Raji (cell line): Measurements from ENCODE around the gene CELA2B.

Experiments used
- POLR2A ChIP-seq: IDR thresholded peaks from 2 replicates; pipeline ENCODE4 v1.6.1; 2011; ENCODE audit warnings: low read depth, low read length, control low read depth; ENCODE audit not compliant: insufficient read depth

The CELA2B gene

DNA sequence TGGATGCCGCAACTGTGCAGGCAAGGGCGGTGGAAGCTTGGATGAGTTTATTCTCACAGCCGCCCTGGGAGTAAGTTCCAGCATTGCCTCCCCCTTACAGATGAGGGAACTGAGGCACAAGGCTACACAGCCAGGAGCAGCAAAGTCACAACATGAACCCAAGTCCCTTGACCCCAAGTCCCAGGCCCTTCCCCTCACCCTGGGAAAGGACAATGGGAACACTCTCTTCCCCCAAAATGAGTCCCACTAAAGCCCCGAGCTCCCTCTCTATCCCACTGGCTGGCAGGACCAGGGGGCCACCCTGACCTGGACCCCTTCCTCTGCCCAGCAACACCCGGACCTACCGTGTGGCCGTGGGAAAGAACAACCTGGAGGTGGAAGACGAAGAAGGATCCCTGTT, 33.8 kb upstream of the CELA2B start:
- TF ChIP-seq POLR2A = no peak

GRCh38 chr1:15442759-15443158, 33.1 kb upstream of the CELA2B start:
- no peak for TF ChIP-seq POLR2A

GRCh38 chr1:15443281-15443680, 32.6 kb upstream of the CELA2B start:
- no peak for TF ChIP-seq POLR2A

- no peak for TF ChIP-seq POLR2A
Measured at GRCh38 chr1:15444468-15445389, 31.2 kb upstream of the CELA2B start.

GRCh38 chr1:15445390-15446122, 30.3 kb upstream of the CELA2B start:
- TF ChIP-seq POLR2A = no peak

DNA sequence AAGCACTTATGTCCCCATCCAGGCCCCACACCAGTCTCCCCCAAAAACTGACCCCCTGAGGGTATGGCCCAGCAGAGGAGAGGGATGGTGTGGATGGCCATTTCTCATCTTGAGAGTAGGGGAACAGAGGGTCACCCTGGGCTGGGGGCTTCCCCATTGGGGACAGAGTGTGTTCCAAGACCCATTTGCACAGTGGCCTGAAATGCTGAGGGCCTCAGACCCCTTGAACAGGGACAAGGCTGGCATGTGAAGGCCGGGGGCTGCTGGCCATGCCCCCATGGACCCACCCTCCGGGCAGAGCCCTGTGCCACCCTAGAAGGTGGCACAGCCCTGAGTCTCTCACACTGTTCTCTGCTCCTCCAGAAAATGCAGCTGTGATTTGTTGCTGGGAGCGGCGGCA, 29.7 kb upstream of the CELA2B start:
- no peak for TF ChIP-seq POLR2A

DNA sequence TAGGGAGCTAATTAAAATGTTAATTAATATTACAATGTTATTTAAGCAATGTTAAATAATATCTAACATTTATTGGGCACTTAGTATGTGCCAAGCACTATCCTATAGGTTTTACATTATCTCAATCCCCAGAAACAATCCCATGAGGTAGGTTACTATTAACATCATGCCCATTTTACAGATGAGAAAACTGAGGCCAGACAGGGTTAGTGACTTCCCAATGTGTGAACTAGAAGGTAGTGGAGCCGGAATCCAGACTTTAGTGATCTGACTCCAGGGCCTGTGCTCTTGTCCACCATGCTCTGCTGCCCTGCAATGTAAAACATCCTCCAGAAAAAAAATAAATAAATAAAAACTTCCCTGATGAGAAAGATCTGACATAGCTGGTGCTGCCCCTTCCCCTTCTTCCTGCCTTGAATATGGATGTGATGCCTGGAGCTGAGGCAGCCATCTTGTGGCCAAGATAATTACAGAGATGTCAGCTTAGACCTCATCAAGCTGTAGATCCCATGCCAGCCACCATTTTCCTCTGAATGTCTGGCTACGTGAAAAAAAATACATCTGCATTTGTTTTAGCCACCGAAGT, 26.9 kb upstream of the CELA2B start:
- TF ChIP-seq POLR2A = no peak

GRCh38 chr1:15449567-15449966, 26.3 kb upstream of the CELA2B start:
- no peak for TF ChIP-seq POLR2A

DNA sequence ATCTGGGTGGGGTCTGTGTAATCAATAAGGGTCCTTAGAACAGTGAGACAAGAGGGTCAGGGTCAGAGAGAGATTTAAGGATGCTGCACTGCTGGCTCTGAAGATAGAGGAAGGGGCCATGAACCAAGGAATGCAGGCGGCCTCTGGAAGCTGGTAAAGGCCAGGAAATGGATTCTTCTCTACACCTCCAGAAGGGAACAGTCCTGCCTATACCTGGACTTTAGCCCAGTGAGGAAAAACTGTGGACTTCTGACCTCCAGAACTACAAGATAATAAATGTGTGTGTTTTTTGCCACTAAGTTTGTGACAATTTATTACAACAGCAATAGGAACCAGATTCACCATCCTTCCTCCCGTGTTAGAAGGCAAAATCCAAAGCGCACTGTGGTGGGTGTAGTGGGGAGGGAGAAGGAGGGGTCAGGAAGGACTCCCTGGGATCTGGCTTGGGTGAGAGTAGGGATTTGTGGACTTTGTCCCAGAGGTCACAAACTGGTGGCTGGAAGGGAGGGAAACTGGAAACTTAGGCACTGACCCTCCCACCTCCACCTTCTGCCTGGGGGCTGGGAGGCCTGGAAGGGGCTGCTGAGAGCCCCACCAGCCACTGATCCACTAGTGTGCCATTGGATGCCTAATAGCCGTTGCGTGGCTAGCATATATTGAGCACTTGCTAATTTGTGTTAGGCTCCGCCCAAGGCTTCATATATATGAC, 24.7 kb upstream of the CELA2B start:
- no peak for TF ChIP-seq POLR2A

- TF ChIP-seq POLR2A = no peak
Measured at GRCh38 chr1:15452216-15452615, 23.7 kb upstream of the CELA2B start.

GRCh38 chr1:15452866-15453571, 22.9 kb upstream of the CELA2B start:
- no peak for TF ChIP-seq POLR2A

DNA sequence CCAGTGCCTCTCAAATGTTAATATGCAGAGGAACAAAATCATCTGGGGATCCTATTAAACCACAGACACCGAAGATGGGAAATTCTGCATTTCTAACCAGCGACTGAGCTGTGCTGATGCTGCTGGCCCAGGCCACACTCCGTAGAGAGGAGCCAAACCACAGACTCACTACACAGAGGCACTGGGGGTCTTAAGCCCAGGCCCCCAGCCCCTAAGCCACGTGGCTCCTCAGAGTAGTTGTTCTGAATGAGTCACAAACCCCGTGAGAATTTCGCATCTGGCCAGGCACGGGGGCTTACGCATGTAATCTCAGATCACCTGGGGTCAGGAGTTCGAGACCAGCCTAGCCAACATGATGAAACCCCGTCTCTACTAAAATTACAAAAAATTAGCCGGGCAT, 22.2 kb upstream of the CELA2B start:
- no peak for TF ChIP-seq POLR2A

DNA sequence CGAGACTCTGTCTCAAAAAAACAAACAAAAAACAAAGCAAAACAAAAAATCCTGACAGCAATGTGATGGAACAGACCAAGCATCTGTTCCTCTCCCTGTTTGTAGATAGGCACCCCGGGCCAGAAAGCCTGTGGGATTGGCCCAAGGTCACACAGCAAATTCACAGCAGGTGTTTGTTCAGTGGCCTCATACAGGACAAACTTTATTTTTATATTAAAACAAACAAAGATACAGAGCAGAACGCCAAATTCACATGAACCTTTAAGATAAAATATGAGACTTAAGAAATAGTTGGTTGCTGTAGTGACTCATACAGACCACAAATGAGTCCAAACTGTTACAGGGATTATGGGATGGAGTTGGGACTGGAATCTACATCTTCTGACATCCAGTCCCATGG, 21.6 kb upstream of the CELA2B start:
- TF ChIP-seq POLR2A = no peak

DNA sequence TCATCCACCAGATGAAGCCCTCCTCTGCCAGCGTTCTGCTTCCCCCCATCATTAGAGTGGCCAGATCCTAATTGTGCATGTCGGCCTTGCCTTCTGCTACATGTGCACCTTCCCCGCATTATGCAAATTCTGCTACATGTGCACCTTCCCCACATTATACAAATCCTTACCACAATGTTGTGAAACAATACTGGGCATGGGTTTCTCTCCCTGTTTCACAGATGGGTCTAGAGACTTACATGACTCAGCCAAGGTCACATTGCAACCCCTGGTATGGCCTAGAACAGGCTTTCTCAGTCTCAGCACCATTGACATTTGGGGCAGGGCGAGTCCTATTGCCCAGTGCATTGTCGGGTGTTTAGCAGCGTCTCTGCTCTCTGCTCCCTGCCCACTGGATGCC, 20.4 kb upstream of the CELA2B start:
- no peak for TF ChIP-seq POLR2A

DNA sequence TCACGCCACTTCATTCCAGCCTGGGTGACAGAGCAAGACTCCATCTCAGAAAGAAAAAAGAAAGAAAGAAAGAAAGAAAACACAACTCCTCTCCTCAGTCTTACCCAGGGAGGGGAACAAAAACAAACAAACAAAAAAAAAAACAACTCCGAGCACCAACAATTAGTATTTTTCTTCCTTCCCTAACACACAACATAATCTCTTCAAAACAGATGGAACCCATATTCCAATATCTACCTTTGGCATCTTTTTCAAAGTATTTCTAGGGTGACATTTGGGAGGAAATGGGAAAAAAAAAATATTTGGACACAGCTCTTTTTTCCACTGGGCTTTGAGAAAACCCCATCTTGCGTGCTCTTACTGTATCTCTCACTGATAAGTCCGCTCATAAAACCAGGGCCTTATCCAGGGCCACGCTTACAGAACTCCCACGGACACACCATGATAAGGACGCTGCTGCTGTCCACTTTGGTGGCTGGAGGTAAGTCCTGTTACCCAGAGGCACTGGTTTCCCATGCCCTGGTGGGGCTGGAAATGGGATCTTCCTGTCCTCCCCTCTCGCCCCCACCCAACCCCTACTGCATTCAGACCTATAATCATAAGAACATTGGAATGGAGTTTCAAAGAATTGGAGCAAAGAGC, 19.5 kb upstream of the CELA2B start, which contains the start of gene CELA2A:
Gene CELA2A (plus strand): TSS at position 420 of the 642 bp plus-strand sequence. CDS start 22 bp downstream, at position 442.
- no peak for TF ChIP-seq POLR2A

GRCh38 chr1:15457585-15457984, 18.3 kb upstream of the CELA2B start:
- no peak for TF ChIP-seq POLR2A
